CD14-positive monocyte (primary cell): Measurements from ENCODE around the gene DCTN1. TPM values are rescaled to one million over a fixed set of nuclear protein-coding genes. Genes with fewer than 3 reads are reported as not detected.

Experiments
- DNase-seq, 3 donors: peaks; one replicate each; pipeline ENCODE4 v3.0.0-alpha.2; 2011 to 2022
- H2AFZ ChIP-seq: 2 replicates; pipeline ENCODE4 v1.6.0; 2012; ENCODE audit warnings: mild to moderate bottlenecking, low read depth, low read length, inconsistent platforms; ENCODE audit not compliant: insufficient read depth, poor library complexity, severe bottlenecking
- H3K27ac ChIP-seq, 2 donors: 1 replicate in 1 of 2; 2 replicates in 1 of 2; pipeline ENCODE4 v1.5.1; 2012 to 2013; ENCODE audit warnings: low read length in 2 of 2, control low read depth in 1 of 2, inconsistent platforms in 1 of 2, low read depth in 1 of 2, mild to moderate bottlenecking in 1 of 2
- H3K27me3 ChIP-seq, 2 donors: one replicate each; pipeline versions ENCODE4 v1.6.0 to v1.6.1; 2011 to 2013; ENCODE audit warnings: low read length in 2 of 2; ENCODE audit not compliant: control insufficient read depth in 2 of 2, insufficient read depth in 2 of 2
- H3K36me3 ChIP-seq, 2 donors: replicated peaks in 1 of 2; 1 replicate in 1 of 2; 2 replicates in 1 of 2; pipeline versions ENCODE4 v1.5.1 to v1.6.1; 2012 to 2013; ENCODE audit warnings: low read length in 2 of 2, control low read depth in 1 of 2, inconsistent platforms in 1 of 2, mild to moderate bottlenecking in 1 of 2; ENCODE audit not compliant: insufficient read depth in 2 of 2, control insufficient read depth in 1 of 2
- H3K4me1 ChIP-seq, 2 donors: 1 replicate in 1 of 2; 2 replicates in 1 of 2; pipeline versions ENCODE4 v1.5.1 to v1.6.1; 2012 to 2013; ENCODE audit warnings: low read length in 2 of 2, control low read depth in 1 of 2, inconsistent platforms in 1 of 2, mild to moderate bottlenecking in 1 of 2, moderate library complexity in 1 of 2; ENCODE audit not compliant: insufficient read depth in 2 of 2, control insufficient read depth in 1 of 2
- H3K4me2 ChIP-seq: replicated peaks from 2 replicates; pipeline ENCODE3; 2012; ENCODE audit warnings: low read length, moderate library complexity, mild to moderate bottlenecking; ENCODE audit not compliant: poor library complexity, severe bottlenecking; ENCODE audit errors: extremely low read depth
- H3K4me3 ChIP-seq, 3 experiments: fragments of 200-600 bp in 1 of 3; sonication (generic) in 1 of 3; replicated peaks in 1 of 3; 1 replicate in 2 of 3; 2 replicates in 1 of 3; pipeline ENCODE4 v1.5.1; 2011 to 2013; ENCODE audit warnings: low read length in 3 of 3, mild to moderate bottlenecking in 3 of 3, control low read depth in 2 of 3, low read depth in 2 of 3, inconsistent platforms in 1 of 3, moderate library complexity in 1 of 3
- H3K79me2 ChIP-seq: 2 replicates; pipeline ENCODE4 v1.6.0; 2012; ENCODE audit warnings: mild to moderate bottlenecking, control low read depth, inconsistent platforms, low read length, moderate library complexity; ENCODE audit not compliant: insufficient read depth
- H3K9ac ChIP-seq: 2 replicates; pipeline ENCODE4 v1.6.0; 2017; ENCODE audit warnings: low read length, mild to moderate bottlenecking; ENCODE audit not compliant: insufficient read depth, poor library complexity, severe bottlenecking
- H3K9me3 ChIP-seq, 2 donors: replicated peaks in 1 of 2; 1 replicate in 1 of 2; 2 replicates in 1 of 2; pipeline versions ENCODE4 v1.5.1 to v1.6.1; 2012 to 2013; ENCODE audit warnings: low read length in 2 of 2, control low read depth in 1 of 2; ENCODE audit not compliant: control insufficient read depth in 1 of 2, insufficient read depth in 1 of 2
- H4K20me1 ChIP-seq: 2 replicates; pipeline ENCODE4 v1.6.0; 2012; ENCODE audit warnings: mild to moderate bottlenecking, low read length, control low read depth, moderate library complexity; ENCODE audit not compliant: insufficient read depth
- H3K27ac Mint-ChIP-seq, 7 donors: one replicate each; pipeline ENCODE4 v1.8.0; 2020; ENCODE audit warnings: mild to moderate bottlenecking in 7 of 7, mixed read lengths in 7 of 7, moderate library complexity in 6 of 7, inconsistent platforms in 2 of 7
- H3K27me3 Mint-ChIP-seq, 3 donors: one replicate each; pipeline ENCODE4 v1.8.0; 2021 to 2022; ENCODE audit warnings: low read depth in 3 of 3, mild to moderate bottlenecking in 3 of 3, mixed read lengths in 3 of 3, moderate library complexity in 3 of 3, inconsistent platforms in 1 of 3
- H3K36me3 Mint-ChIP-seq, 2 donors: one replicate each; pipeline ENCODE4 v1.8.0; 2020; ENCODE audit warnings: mixed read lengths in 2 of 2, inconsistent platforms in 1 of 2, mild to moderate bottlenecking in 1 of 2
- H3K4me1 Mint-ChIP-seq: one replicate; pipeline ENCODE4 v1.8.0; 2020; ENCODE audit warnings: mild to moderate bottlenecking, mixed read lengths
- H3K4me3 Mint-ChIP-seq, 2 donors: one replicate each; pipeline ENCODE4 v1.8.0; 2020; ENCODE audit warnings: mild to moderate bottlenecking in 2 of 2, mixed read lengths in 2 of 2, moderate library complexity in 1 of 2
- H3K9me3 Mint-ChIP-seq, 7 donors: one replicate each; pipeline ENCODE4 v1.8.0; 2020 to 2022; ENCODE audit warnings: mixed read lengths in 7 of 7, mild to moderate bottlenecking in 6 of 7, moderate library complexity in 6 of 7, inconsistent platforms in 2 of 7
- CTCF ChIP-seq: fragments of 200-600 bp; IDR thresholded peaks from one replicate; pipeline ENCODE4 v1.8.0; 2022; ENCODE audit warnings: antibody characterized with exemption, mild to moderate bottlenecking
- WGBS: methylation state at CpG from one replicate; pipeline ENCODE4 v1.1.5; 2013; ENCODE audit warnings: missing lambda C conversion rate; ENCODE audit not compliant: insufficient coverage; 5-methylcytosine and 5-hydroxymethylcytosine counted together
- intact Hi-C, 2 donors: fragments of 100-400 bp; cut with micrococcal nuclease; formaldehyde crosslinking; loops; one replicate each; pipeline versions ENCODE4 v1.15.0 to v1.15.1; 2023
- polyA plus RNA-seq, 3 donors: library from polyadenylated mRNA; depleted of rRNA in 1 of 3; unstranded in 2 of 3; stranded (reverse) in 1 of 3; fragments of 300-500 nt in 2 of 3; fragments of >200 nt in 1 of 3; fragmentation: Illumina TruSeq in 2 of 3; gene quantifications; 1 replicate in 2 of 3; 2 replicates in 1 of 3; pipeline ENCODE4 v1.2.3, GENCODE V29; 2012 to 2021

The DCTN1 gene
- polyA plus RNA-seq, 3 donors: 27.7 to 45.5 (median 45.5) TPM

DNA sequence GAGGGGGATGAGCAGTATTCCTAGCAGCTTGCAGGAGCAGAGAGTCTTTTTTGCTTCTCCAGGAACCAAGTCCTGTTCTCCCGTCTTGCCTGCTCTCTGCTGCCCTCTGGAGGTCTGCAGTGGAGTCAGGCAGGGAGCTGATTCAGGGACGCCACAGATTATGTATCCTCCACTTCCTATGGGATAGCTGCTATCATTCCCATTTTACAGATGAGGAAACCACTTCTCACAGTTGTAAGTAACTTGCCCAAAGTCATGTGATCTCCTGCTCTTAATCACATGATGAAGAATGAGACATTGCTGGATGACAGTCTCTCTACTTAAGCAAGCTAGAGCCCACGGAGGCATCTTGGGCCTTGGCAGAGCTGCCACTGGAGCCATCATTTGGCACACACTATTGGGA lies 45.2 kb downstream of the DCTN1 start:
- Histone ChIP-seq H3K4me1 (no peaks in the 10 kb centered on the region), H3K4me2 (no peak overlapping the region), H3K36me3 (no peaks in the 10 kb centered on the region), H3K9me3 (no peaks in the 10 kb centered on the region), H3K9ac (no peak overlapping the region), H3K27ac (no peak overlapping the region), H3K79me2 (no peaks in the 10 kb centered on the region), H2AFZ (no peak overlapping the region), H3K4me3 (no peak overlapping the region), H3K27me3 (no peaks in the 10 kb centered on the region), H4K20me1 (no peaks in the 10 kb centered on the region)
- Mint-ChIP-seq H3K4me1 (no peaks in the 10 kb centered on the region), H3K27ac (no peak overlapping the region), H3K27me3 (peaks cover 0 to 1% (median 0%) of the 10 kb centered on the region in 3 donors), H3K9me3 (no peaks in the 10 kb centered on the region), H3K4me3 (no peak overlapping the region), H3K36me3 (no peaks in the 10 kb centered on the region)
- peak; percentile 99 for TF ChIP-seq CTCF
- 50% methylated on average over 2 of the region's 3 CpGs for WGBS
- intact Hi-C loops: loop anchor here in 1 of 2 donors (10.0 kb wide), 1 partner anchor 510 kb away; the partner anchor contains the start of gene STAMBP
- peak; percentile 44 to 60 (median 51) for DNase-seq

GRCh38 chr2:74333896-74334586 lies 46.1 kb downstream of the DCTN1 start:
- Histone ChIP-seq H3K36me3 (no peaks in the 10 kb centered on the region), H3K27ac (no peak overlapping the region), H3K27me3 (no peaks in the 10 kb centered on the region), H3K79me2 (no peaks in the 10 kb centered on the region), H3K4me1 (no peaks in the 10 kb centered on the region), H3K9ac (no peak overlapping the region), H2AFZ (no peak overlapping the region), H3K4me2 (no peak overlapping the region), H3K9me3 (no peaks in the 10 kb centered on the region), H3K4me3 (no peak overlapping the region), H4K20me1 (no peaks in the 10 kb centered on the region)
- Mint-ChIP-seq H3K36me3 (no peaks in the 10 kb centered on the region), H3K27ac (no peak overlapping the region), H3K4me1 (no peaks in the 10 kb centered on the region), H3K9me3 (no peaks in the 10 kb centered on the region), H3K27me3 (no peaks in the 10 kb centered on the region), H3K4me3 (no peak overlapping the region)
- no peak for TF ChIP-seq CTCF
- DNase-seq: no peak
- intact Hi-C loops: loop anchor here in 1 of 2 donors (10.0 kb wide), 1 partner anchor 509 kb away; the partner anchor contains the start of gene STAMBP
- WGBS: 93% methylated on average over 6 of the region's 6 CpGs
